ENCODE measurements around the gene GNB3.
"Not testable (repeated sequence)": the region's sequence is repeated elsewhere in the genome, so short reads cannot be mapped to it uniquely, and the experiment has no call there.

The GNB3 gene

DNA sequence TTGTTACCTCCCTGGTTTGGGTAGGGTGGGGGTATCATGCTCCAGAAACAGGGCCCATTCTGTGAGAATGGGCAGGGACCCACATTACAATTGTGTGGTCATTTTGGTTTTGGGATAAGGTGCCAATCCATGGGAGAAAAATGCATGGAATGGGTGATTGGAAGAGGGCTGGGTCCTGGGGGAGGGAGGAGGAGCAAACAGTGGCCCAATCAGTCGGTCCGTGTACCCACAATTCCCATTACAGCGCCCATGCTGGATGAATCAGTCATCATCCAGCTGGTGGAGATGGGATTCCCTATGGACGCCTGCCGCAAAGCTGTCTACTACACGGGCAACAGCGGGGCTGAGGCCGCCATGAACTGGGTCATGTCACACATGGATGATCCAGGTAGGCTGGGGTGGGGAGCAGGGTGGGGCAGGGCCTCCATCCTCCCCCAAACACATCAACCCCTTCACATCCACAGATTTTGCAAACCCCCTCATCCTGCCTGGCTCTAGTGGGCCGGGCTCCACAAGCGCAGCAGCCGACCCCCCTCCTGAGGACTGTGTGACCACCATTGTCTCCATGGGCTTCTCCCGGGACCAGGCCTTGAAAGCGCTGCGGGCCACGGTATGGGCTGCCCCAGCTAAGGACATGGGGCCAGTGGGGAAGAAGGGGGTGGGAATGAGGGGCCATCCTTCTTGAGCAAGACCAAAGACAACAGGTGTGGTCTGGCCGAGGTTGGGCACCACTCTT, 23.0 kb downstream of the GNB3 start:
- no peak for DNase-seq

DNA sequence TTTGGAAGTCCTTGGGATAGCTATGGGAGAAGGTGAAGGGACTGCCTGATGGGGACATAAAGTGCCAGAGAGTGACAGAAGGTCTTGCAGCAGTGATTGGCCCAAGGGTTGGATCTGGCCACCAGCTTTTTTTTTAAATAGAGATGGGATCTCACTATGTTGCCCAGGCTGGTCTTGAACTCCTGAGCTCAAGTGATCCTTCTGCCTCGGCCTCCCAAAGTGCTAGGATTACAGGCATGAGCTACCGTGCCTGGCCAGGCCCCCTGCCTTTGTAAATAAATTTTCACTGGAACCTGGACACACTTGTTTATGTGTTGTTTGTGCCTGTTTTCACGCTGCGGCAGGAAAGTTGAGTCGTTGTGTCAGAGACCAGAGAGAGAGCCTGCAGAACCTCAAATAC, 24.6 kb downstream of the GNB3 start:
- DNase-seq = not testable (repeated sequence)

DNA sequence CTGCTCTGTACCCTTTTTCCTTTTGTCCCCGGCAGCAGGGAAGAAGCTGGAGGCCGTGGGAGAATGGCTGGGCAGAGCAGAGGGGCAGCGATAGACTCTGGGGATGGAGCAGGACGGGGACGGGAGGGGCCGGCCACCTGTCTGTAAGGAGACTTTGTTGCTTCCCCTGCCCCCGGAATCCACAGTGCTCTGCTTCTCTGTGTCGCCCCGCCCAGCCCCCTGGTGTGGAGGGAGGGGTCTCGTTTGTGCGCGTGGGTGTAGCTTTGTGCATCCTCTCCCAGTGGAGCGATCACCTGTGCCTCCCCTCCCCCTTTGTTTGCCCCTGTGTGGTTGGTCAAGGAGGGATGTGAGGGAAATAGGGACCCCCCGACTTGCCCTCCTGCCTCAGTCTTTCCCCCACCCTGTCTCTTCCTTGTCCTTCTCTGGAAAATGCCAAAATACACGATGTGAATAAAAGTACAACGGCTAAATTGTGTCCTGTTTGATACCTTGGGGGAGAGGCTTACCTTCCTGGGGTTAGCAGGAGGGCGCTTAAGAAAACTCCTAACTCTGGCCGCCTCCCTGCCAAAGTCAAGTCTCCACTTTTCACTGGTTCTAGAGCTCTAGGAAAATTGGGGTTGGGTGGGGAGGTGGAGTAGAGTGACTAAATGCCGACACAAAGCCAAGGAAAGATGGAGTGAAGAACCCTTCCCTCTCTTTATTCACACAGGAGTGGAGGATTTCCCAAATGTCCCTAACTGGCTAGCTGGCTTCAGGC, 25.6 kb downstream of the GNB3 start:
- DNase-seq = peak; percentile 29

DNA sequence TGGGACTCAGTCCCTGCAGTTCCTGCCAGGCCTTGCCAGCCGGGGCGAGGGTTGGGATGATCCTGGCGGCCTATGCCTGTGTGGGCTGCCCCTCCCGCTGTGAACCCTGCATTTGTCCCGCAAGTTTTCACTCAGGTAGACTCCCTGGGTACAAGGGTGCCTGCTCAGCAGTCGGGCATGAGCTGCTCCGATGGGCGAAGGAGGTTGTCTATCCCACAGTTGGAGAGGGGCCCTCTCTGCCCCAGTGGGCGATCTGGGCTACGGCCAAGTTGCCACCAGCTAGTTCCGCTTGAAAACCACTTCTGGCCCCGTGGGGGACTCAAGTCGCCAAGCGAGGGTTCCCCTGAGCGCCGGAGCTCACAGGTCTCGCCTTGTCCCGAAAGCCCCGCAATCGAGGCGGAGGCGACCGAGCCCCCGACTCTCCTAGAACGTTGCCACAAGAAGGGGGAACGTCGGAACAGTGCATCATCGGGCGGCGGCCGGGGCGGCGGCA, 26.2 kb downstream of the GNB3 start:
- DNase-seq = no peak

DNA sequence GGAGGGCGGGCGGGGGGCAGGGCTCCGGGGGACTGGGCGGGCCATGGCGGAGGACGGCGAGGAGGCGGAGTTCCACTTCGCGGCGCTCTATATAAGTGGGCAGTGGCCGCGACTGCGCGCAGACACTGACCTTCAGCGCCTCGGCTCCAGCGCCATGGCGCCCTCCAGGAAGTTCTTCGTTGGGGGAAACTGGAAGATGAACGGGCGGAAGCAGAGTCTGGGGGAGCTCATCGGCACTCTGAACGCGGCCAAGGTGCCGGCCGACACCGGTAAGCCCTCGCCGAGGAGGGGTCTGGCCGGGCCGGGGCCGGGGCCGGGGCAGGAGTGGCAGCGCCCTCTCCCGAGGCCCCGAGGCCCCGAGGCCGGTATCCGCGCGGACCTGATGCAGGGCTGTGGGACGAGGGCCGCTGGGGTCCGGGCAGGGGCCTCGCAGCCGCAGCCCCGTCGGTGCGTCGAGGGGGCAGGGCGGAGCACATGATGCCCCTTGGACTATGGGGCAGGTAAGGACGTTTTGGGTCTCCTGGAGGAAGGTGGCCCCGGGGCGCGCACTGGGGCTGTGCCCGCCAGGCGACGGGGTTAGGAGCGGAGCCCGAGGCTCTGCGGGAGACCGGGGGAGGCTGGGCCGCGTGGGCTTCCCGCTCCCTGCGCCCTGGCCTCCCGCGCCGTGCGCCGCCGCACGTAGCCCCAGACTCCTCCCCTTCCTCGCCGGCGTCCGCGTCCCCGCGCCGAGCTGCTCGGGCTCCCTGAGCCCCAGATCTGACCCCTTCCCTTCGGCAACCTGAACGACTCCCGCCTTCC, 26.9 kb downstream of the GNB3 start, which contains the start of gene TPI1:
TSS of gene TPI1 (plus strand) at position 119 of the 798 bp plus-strand sequence. CDS start at position 155, 36 bp downstream.
- peak; percentile 91 for DNase-seq

DNA sequence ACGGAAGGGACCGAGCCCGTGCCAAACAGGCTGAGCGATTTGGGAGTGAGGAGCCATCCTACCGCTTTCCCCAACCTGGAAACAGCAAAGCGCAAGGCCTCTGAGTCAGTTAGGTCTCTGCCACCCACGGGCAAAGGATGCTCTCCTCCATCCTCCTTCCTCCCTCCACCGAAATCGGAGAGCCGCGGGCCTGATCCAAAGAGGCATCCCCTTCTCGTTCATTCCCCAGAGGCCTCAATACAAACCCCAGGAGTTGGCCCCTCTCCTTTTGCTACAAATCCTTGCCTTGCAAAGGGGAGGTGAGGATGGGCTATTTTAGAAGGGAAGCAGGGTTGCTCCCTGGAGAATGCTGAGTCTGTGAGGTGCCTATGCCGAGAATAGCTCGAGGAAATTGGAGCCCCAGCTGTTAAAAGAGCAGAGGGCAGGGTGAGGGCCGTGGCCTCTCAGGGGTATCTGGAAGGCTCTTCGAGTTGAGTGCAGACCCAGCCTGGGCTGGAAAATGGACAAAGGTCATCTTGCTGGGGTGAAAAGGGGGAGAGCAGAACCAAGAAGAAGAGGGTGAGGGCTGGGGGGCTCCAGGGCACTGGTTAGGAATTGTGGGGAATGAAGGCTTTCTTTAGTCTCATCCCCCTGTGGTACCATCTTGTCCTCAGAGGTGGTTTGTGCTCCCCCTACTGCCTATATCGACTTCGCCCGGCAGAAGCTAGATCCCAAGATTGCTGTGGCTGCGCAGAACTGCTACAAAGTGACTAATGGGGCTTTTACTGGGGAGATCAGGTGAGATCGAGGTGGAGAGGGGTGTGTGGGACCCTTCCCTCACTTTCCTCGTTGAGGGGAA, 27.7 kb downstream of the GNB3 start:
- no peak for DNase-seq

DNA sequence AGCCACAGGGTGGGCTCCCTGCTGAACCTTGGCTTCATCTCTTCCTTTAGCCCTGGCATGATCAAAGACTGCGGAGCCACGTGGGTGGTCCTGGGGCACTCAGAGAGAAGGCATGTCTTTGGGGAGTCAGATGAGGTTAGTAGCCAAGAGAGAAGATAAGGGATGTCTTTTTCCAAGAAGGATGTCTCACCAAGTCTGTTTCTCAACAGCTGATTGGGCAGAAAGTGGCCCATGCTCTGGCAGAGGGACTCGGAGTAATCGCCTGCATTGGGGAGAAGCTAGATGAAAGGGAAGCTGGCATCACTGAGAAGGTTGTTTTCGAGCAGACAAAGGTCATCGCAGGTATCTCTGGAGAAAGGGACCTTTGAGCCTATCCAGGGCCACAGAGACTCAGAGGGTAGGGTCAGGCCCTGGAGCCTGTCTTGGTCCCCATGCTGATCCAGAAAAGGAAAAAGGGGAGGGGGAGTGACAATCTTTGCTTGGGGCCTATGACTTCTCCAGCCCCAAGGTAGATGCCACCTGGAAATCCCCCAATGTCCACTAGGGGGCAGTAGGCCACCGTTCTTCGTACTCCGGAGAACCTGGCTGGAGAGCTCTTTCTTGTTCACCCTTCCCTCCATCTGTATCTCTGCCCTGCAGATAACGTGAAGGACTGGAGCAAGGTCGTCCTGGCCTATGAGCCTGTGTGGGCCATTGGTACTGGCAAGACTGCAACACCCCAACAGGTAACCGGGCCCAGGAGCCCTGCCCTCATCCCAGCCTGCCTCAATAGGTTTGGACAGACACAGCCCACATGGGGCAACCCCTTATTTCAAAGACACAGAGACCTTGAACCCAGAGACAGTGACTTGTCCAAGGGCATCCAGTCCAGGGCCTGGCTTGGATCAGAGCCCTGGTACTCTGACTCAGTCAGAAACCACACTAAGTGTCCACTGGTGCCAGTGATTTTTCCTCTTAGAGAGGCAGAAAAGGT, 28.6 kb downstream of the GNB3 start:
- peak; percentile 88 for DNase-seq

DNA sequence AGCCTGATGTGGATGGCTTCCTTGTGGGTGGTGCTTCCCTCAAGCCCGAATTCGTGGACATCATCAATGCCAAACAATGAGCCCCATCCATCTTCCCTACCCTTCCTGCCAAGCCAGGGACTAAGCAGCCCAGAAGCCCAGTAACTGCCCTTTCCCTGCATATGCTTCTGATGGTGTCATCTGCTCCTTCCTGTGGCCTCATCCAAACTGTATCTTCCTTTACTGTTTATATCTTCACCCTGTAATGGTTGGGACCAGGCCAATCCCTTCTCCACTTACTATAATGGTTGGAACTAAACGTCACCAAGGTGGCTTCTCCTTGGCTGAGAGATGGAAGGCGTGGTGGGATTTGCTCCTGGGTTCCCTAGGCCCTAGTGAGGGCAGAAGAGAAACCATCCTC, 29.6 kb downstream of the GNB3 start:
- not testable (repeated sequence) for DNase-seq

DNA sequence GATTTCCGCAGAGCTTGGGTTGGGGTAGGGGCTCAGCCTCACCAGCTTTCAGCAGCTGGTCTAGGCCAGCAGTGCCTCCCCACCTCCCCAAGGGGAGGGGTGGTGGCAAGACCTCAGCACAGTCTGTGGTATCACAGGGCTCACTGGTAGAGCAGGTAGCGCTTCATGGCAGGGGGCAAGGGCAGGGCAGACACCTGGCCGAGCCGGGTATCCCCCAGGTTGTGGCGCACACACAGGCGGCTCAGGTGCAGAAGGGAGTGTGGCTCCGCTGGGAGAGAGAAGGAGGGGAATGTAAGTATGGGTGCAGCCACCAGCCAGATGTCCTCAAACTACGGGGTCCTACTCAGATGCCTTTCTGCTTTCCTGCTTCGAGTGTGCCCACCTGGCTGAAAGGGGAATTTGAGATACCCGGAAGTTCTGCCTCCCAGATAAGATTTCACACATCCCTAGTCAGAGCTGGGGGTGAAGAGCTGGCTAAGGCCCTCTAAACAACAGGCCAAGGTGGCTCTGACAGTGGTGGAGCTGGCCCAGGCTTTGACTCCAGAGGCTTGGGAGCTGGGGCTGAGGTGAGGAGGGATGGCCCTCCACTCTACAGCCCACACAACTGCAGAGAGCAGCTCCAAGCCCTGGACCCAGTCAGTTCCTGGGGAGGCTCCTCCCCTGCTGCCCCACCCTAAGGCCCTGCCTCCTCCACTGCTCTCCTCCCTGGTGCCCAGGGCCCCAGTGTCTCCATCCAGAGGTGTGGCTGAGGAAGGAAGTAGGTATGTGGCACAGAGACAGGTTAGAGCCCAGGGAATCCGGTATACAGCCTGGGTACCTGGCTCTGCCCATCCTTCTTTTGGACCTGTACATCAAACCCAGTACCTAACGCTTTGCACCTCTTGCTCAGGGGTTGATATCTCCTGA, 30.6 kb downstream of the GNB3 start:
- DNase-seq = peak; percentile 53

DNA sequence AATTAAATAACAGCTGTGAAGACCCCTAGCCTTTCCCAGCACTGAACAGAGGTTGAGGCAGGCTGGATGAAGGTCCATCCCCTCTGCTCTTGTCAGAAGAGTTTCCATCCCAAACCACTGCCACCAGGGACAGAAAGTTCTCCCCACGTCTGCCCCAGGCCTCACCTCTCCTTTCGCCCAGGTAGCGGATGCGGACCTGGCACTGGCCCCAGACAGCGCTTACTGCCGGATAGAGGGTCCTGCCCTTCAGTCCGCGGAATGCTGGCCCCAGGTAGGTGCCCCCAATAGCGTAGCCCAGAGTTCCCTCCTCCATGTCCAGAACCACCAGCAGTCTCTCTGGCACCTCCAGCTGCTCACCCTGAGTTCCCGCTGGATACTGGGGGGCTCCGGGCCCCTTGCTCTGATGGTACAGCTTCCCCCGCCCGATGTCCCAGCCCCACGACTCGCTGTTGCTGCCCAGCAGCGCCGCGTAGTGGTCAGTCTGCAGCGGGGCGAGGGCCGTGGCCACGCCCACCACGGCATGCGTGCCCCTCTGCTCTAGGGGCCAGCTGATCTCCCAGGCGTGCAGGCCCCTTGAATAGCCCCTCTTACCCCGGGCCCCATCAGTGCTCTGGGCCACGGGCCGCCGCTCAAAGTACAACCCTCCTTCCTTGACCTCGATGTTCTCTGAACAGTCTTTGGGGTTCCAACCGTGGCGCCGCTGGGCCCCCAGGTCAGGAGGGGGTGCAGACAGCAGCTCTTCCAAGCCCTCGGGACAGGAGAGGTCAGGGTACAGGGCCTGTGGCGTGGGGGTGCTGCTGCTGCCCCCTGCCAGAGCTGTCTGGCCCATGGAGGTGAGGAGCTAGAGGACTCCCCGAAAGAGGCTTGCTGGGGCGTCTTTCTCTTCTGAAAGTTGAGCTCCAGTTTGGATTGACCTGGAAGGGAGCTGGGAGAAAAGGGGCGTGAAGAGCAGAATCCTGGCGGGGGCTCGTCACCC, 31.6 kb downstream of the GNB3 start:
- DNase-seq = peak; percentile 86

DNA sequence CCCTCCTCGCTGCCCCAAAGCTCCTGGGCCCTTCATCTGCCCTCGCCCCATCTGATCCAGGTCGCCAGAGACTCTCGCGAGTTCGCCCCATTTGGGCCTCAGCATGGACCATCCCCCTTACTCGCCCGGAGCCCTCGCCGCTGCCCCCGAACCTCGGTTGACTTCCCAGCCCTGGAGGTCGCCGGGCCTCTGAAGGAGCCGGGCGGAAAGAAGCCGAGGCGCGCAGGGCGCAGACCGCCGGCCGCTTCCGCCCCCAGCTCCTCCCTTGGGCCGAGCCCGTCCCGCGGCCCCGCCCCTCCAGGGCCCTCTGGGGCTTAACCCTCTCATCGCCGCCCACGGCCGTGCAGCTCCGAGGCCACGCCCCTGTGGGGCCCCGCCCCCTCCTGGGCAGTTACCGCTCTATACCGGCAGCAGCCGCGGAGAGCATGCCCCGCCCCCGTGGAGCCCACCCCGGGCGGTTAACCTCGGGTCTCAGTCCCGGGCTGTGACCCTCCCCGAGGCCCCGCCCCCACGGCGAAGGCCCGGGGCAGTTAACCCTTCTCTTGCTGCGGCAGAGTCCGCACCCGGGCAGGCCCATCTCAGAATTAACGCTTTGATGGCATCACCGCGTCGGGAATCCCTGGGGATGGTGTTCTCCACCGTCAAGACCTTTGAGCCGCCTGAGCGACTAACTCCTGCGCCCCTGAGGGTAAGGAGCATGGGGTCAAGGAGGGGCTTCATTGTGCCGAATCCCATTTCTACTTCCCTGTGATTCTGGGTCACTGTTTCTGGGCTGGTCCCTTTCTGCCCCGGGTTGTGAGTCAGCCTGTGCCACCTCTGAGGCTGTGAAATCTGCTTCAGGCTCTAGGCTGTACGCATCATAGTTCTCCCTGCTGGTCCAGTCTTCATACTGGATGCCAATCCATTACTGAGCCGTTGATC, 32.6 kb downstream of the GNB3 start, which contains the start of gene SPSB2:
TSS of gene SPSB2 (minus strand) at position 210 of the 921 bp plus-strand sequence. CDS start 402 bp downstream, outside the sequence.
- peak; percentile 100 for DNase-seq

DNA sequence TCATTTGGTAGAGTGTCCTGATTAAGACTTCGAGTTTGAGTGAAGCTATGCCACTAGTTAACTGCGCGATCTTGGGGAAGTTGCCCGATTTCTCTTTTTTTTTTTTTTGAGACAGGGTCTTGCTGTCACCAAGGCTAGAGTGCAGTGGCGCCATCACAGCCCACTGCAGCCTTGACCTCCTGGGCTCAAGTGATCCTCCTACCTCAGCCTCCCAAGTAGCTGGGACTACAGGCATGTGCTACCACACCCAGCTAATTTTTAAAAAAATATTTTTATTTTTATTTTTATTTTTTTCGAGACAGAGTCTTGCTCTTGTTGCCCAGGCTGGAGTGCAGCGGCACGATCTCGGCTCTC, 33.3 kb downstream of the GNB3 start:
- DNase-seq = not testable (repeated sequence)

DNA sequence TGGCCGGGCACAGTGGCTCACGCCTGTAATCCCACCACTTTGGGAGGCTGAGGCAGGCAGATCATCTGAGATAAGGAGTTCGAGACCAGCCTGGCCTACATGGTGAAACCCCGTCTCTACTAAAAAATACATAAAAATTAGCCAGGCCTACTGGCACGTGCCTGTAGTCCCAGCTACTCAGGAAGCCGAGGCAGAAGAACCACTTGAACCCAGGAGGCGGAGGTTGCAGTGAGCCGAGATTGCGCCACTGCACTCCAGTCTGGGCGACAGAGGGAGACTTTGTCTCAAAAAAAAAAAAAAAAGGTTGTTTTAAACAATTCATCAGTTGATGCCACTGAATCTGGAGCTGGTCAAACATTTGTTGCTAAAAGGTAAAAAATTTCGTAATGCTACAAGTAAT, 39.1 kb downstream of the GNB3 start:
- not testable (repeated sequence) for DNase-seq

DNA sequence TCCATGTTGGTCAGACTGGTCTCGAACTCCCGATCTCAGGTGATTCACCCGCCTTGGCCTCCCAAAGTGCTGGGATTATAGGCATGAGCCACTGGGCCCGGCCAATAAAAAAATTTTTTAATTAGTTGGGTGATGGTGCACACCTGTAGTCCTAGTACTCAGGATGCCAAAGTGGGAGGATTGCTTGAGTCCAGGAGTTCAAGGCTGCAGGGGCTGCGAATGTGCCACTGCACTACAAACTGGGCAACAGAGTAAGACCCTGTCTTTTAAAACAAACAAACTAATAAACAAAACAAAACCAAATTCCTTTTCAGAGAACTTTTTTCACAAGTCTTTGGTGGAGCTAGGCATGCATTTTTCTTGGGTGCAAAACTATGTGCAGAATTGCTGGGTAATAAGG, 42.5 kb downstream of the GNB3 start:
- DNase-seq = no peak

DNA sequence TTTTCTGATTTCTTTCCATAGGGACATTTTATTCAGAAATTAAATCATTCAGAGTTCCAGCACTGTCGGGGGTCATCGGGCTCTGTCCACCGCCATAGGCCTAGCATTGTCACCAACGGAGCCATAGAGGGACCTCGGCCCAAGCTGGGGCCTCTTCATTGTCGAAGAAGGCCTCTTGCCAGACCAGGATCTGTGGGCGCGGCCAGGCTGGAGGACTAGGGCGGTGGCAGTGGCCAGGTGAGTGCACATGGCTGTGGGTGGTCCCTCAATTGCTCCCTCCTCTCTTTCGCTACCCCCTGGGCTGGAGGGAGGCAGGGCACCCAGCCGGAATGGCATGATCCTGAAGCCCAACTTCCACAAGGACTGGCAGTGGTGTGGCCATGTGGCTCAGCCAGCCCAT, 43.0 kb downstream of the GNB3 start:
- no peak for DNase-seq

DNA sequence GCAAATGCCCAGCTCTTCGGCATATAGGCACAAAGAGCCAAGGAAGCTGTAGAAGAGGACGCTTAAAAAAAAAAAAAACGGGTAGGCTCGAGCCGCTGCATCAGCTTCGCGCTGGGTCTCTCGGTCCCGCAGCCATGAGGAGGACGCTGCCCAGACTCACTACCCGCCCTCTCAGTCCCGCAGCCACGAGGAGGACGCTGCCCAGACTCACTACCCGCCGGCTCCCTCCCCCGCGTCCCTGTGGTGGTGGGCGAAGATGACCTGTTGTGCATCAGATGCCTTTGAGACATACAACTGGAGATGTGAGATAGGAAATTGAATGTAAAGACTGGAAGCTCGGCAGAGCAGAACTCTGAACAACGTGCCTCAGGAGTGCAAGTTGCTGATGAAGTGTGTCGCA, 43.8 kb downstream of the GNB3 start:
- DNase-seq = no peak

DNA sequence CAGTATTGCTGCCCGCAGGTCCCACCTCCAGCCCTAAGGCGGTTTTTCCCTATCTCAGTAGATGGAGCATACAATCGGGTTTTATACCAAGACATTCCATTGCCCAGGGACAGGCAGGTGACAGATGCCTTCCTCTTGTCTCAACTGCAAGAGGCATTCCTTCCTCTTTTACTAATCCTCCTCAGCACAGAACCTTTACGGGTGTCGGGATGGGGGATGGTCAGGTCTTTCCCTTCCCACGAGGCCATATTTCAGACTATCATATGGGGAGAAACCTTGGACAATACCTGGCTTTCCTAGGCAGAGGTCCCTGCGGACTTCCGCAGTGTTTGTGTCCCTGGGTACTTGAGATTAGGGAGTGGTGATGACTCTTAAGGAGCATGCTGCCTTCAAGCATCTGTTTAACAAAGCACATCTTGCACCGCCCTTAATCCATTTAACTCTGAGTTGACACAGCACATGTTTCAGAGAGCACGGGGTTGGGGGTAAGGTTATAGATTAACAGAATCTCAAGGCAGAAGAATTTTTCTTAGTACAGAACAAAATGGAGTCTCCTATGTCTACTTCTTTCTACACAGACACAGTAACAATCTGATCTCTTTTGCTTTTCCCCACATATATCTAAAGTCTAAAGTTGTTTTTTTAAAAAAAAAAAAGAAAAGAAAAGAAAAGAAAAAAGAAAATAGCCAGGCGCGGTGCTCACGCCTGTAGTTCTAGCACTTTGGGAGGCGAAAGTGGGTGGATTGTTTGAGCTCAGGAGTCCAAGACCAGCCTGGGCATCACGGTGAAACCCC, 45.7 kb downstream of the GNB3 start:
- DNase-seq = not testable (repeated sequence)

All from NCI-H146 (cell line).